Smooth muscle cell (in vitro differentiated cells): ENCODE results near the gene AMZ1. TPM values are rescaled to one million over a fixed set of nuclear protein-coding genes. Genes with fewer than 3 reads are reported as not detected.

ENCODE experiments used
- DNase-seq: peaks from one replicate; lab custom pipeline; 2025; ENCODE audit not compliant: unreplicated experiment; lab: John Stamatoyannopoulos, UW
- H2AFZ ChIP-seq: fragments of 200-600 bp; sonication (generic); 2 replicates; pipeline ENCODE4 v1.6.0; 2016; ENCODE audit warnings: antibody characterized with exemption, low read depth, mild to moderate bottlenecking
- H3F3A ChIP-seq: fragments of 200-600 bp; sonication (generic); 2 replicates; pipeline ENCODE4 v1.6.0; 2017; ENCODE audit warnings: antibody characterized with exemption, low read depth
- H3K27ac ChIP-seq: fragments of 200-600 bp; sonication (generic); 2 replicates; pipeline ENCODE4 v1.5.1; 2016; ENCODE audit warnings: low read depth, mild to moderate bottlenecking
- H3K27me3 ChIP-seq: fragments of 200-600 bp; sonication (generic); 2 replicates; pipeline ENCODE4 v1.6.1; 2016; ENCODE audit warnings: low read depth, mild to moderate bottlenecking
- H3K36me3 ChIP-seq: fragments of 200-600 bp; sonication (generic); 2 replicates; pipeline ENCODE4 v1.5.1; 2016; ENCODE audit warnings: low read depth
- H3K4me1 ChIP-seq: fragments of 200-600 bp; sonication (generic); 2 replicates; pipeline ENCODE4 v1.5.1; 2016; ENCODE audit warnings: low read depth
- H3K4me2 ChIP-seq: fragments of 200-600 bp; sonication (generic); 2 replicates; pipeline ENCODE4 v1.6.0; 2016; ENCODE audit warnings: mild to moderate bottlenecking
- H3K4me3 ChIP-seq: fragments of 200-600 bp; sonication (generic); 2 replicates; pipeline ENCODE4 v1.5.1; 2016; ENCODE audit warnings: mild to moderate bottlenecking
- H3K79me2 ChIP-seq: fragments of 200-600 bp; sonication (generic); 2 replicates; pipeline ENCODE4 v1.6.0; 2016; ENCODE audit warnings: low read depth, mild to moderate bottlenecking
- H3K9ac ChIP-seq: fragments of 200-600 bp; sonication (generic); 2 replicates; pipeline ENCODE4 v1.6.0; 2016; ENCODE audit warnings: low read depth
- H3K9me3 ChIP-seq: fragments of 200-600 bp; sonication (generic); replicated peaks from 2 replicates; pipeline ENCODE4 v1.5.1; 2016; ENCODE audit warnings: low read depth
- H4K20me1 ChIP-seq: fragments of 200-600 bp; sonication (generic); 2 replicates; pipeline ENCODE4 v1.6.0; 2016; ENCODE audit warnings: low read depth
- WGBS: methylation state at CpG from one replicate; pipeline ENCODE4 v1.1.7; 2016; ENCODE audit warnings: low lambda C conversion rate; 5-methylcytosine and 5-hydroxymethylcytosine counted together
- polyA plus RNA-seq: library from polyadenylated mRNA; unstranded; fragments of >200 nt; fragmentation: Nextera tagmentation; extraction: Ambion mirVana; gene quantifications from 2 replicates; pipeline ENCODE4 v1.2.1, GENCODE V29; 2016
- total RNA-seq: library from RNA; depleted of rRNA; stranded (reverse); fragments of >200 nt; gene quantifications from 2 replicates; pipeline ENCODE4 v1.2.3, GENCODE V29; 2014
- TF ChIP-seq, protein P1 (sequence below): fragments of 200-600 bp; sonication (generic); IDR thresholded peaks from 2 replicates; pipeline ENCODE4 v1.5.1; 2017; ENCODE audit warnings: borderline replicate concordance, mild to moderate bottlenecking, antibody characterized with exemption; ENCODE audit not compliant: insufficient read depth, poor library complexity, severe bottlenecking

AMZ1 gene
- total and polyA plus RNA-seq, 2 experiments from 2014 or later, result 0.63 to 1.1 TPM

DNA sequence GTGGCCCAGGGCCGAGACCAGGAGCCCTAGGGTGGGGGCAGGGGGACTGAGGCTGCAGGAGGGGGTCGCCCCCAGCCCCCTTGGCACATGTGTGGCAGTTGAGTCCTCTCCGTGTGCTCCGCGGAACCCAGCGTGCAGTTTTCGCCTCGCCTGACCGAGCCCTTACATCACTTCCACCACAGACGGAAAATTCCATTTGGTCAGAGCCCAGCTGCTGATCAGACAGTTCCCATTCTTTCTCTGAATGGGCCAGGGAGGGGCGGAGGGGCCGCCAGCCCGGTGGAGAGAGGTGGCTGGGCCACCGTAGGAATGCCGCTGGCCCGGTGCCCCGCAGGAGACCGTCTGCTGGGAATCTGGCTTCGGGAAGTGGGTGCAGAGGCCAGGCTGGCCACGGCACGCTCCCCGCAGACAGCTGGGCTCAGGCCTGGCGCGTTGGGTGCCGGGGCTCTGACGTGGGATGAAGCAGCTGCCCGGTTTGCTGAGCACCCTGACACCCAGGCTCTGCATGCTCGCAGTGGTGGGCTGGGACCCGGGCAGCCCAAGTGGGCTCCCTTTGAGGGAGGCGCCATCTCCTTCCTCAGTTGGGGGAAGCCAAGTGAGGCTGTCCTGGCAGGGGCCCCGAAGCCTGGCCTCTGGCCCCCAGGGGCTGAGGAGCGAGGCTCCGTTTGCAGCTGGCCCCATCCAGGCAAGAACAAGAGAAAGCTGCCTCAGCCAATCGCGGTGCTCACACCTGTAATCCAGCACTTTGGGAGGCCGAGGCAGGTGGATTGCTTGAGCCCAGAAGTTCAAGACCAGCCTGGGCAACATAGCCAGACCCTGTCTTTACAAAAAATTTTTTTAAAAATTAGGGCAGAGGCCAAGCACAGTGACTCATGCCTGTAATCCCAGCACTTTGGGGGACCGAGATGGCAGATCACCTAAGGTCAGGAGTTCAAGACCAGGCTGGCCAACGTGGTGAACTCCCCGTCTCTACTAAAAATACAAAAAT is 46.3 kb upstream of the AMZ1 start:
- no peak overlapping the region for H3K4me3 ChIP-seq
- H2AFZ ChIP-seq, result no peak overlapping the region

DNA sequence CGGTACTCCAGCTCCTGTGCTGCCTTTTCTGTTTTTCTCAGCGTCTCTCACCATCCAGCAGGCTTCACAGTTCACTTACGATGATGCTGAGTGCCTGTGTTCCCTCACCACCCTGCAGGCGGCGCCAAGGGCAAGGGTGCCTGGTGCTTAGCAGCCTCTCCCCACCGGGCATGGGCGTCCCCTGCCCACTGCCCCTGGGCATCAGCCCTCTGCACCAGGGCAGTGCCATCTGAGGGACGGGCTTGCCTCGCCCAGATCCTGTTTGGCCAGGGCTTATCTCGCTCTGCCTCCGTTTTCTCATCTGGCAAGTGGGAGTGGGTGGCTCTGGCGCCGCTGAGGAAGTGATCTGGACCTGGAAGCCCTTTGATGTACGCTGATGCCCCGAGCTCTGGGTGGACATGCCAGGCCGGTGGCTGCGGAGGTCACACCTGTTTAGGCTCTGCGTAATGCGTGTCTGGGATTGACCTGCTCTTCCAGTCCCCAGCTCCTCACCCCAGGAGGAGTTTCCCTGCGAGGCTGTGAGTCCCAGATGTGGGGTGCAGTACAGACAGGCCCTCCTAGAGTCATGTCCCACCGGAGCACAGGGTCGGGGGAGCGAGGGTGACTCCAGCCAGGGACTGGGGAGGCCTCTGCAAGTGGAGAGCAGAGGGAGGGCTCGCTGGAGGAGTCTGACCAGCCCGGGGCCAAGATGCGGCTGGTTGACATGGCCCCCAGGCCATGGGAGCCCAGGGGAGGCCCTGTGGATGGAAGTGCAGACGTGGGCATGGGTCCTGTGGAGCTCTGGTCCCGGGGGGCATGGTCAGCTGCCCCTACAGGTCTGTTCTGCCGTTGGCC is 44.4 kb upstream of the AMZ1 start:
- Histone ChIP-seq H3K4me3 (no peak overlapping the region), H3K27ac (peak overlapping the region; percentile 11), H3K27me3 (no peaks in the 10 kb centered on the region), H4K20me1 (peaks cover 99% of the 10 kb centered on the region), H3K9ac (no peak overlapping the region), H3K79me2 (peaks cover 78% of the 10 kb centered on the region), H3K36me3 (no peaks in the 10 kb centered on the region), H3K4me2 (no peak overlapping the region), H3K9me3 (no peaks in the 10 kb centered on the region), H2AFZ (no peak overlapping the region), H3K4me1 (peaks cover 16% of the 10 kb centered on the region), H3F3A (no peaks in the 10 kb centered on the region)
- DNase-seq, result no peak
- 87% methylated on average over 29 of the region's 29 CpGs for whole genome bisulfite sequencing
- TF ChIP-seq, protein P1, sequence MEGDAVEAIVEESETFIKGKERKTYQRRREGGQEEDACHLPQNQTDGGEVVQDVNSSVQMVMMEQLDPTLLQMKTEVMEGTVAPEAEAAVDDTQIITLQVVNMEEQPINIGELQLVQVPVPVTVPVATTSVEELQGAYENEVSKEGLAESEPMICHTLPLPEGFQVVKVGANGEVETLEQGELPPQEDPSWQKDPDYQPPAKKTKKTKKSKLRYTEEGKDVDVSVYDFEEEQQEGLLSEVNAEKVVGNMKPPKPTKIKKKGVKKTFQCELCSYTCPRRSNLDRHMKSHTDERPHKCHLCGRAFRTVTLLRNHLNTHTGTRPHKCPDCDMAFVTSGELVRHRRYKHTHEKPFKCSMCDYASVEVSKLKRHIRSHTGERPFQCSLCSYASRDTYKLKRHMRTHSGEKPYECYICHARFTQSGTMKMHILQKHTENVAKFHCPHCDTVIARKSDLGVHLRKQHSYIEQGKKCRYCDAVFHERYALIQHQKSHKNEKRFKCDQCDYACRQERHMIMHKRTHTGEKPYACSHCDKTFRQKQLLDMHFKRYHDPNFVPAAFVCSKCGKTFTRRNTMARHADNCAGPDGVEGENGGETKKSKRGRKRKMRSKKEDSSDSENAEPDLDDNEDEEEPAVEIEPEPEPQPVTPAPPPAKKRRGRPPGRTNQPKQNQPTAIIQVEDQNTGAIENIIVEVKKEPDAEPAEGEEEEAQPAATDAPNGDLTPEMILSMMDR, result no peak

More for the DNA sequence above, 46.3 kb upstream of the AMZ1 start:
- Histone ChIP-seq H3F3A (no peaks in the 10 kb centered on the region), H3K27me3 (no peaks in the 10 kb centered on the region), H3K4me2 (peak overlapping the region; percentile 76), H3K9me3 (no peaks in the 10 kb centered on the region), H3K4me1 (peaks cover 16% of the 10 kb centered on the region), H3K79me2 (peaks cover 93% of the 10 kb centered on the region), H3K9ac (peak overlapping the region; percentile 74), H3K36me3 (no peaks in the 10 kb centered on the region), H4K20me1 (peaks cover 99% of the 10 kb centered on the region), H3K27ac (peak overlapping the region; percentile 88)
- 21% methylated on average over 38 of the region's 39 CpGs for WGBS
- DNase-seq, result peak; percentile 55
- TF ChIP-seq, protein P1, result no peak

DNA sequence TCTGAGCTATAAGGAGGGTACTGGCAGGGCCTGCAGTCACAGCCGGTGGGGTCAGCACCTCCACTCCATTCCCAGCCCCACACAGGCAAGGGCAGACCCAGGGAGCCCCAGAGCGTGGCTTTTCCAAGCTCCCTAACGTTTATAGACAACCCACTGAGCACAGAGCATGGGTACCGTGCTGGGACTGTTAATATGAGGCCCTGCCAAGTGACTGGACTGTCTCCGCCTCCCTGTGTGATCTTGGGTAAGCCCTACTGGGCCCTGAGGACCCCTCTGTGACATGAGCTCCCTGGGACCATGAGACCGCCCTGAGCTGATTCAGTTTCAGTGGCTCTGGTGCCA is 43.8 kb upstream of the AMZ1 start:
- Histone ChIP-seq H3F3A (no peaks in the 10 kb centered on the region), H4K20me1 (peaks cover 99% of the 10 kb centered on the region), H2AFZ (no peak overlapping the region), H3K4me3 (no peak overlapping the region), H3K27ac (peak overlapping the region; percentile 11), H3K79me2 (peaks cover 72% of the 10 kb centered on the region), H3K36me3 (no peaks in the 10 kb centered on the region), H3K4me2 (no peak overlapping the region), H3K4me1 (peaks cover 16% of the 10 kb centered on the region), H3K27me3 (no peaks in the 10 kb centered on the region), H3K9me3 (no peaks in the 10 kb centered on the region), H3K9ac (no peak overlapping the region)
- TF ChIP-seq, protein P1, result no peak
- WGBS, result 72% methylated on average over 6 of the region's 6 CpGs
- no peak for DNase-seq
